ENCODE measurements around the gene PARVA.
A peak's percentile ranks its signal among the peaks of the same experiment; 100 is the strongest.

The PARVA gene

GRCh38 chr11:12531020-12531419, 153.6 kb downstream of the PARVA start:
- DNase-seq (ENCODE audit: low read depth), result no peak

- DNase-seq (ENCODE audit: low read depth), result no peak
Measured at GRCh38 chr11:12531681-12532080, 154.3 kb downstream of the PARVA start.

- DNase-seq (ENCODE audit: low read depth), result no peak
Measured at GRCh38 chr11:12532580-12532979, 155.2 kb downstream of the PARVA start.

DNA sequence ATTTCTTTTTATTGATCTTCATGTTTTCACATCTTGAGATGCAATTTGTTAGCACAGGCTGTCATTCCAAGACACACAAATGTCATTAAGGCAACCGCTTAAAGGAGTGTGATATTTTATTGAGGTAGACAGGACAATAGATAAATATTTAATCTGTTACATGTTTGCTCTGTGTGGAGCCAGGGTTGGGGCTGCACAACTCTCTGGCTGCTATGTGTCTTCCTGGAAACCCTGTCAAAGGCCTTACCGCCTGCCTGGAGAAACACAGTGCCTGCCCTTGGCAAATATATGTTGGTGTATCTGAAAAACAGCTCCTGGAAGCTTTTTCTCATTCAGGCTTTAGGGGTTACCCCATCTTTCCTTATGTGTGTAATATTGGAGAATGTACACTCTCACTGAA, 157.2 kb downstream of the PARVA start:
- no peak for DNase-seq (ENCODE audit: low read depth)

DNA sequence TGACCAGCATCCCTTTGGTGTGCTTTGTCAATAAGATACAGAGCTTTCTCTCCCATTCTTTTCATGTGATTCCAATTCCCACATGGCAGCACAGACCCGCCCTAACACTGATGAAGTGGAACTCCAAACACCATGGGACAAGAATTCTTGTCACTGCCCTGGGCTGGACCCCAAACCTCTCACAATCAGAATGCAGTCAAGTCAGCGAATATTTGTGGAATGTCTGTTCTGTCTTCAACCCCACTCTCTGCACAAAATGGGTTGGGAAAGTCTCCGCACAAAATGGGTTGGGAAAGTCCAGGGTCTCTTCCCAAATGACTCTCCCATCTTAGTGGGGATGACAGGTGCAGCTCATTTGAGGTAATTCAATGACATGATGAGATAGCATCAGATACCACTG, 157.9 kb downstream of the PARVA start:
- no peak for DNase-seq (ENCODE audit: low read depth)

- no peak for DNase-seq (ENCODE audit: low read depth)
Measured at GRCh38 chr11:12536566-12536965, 159.2 kb downstream of the PARVA start.

DNA sequence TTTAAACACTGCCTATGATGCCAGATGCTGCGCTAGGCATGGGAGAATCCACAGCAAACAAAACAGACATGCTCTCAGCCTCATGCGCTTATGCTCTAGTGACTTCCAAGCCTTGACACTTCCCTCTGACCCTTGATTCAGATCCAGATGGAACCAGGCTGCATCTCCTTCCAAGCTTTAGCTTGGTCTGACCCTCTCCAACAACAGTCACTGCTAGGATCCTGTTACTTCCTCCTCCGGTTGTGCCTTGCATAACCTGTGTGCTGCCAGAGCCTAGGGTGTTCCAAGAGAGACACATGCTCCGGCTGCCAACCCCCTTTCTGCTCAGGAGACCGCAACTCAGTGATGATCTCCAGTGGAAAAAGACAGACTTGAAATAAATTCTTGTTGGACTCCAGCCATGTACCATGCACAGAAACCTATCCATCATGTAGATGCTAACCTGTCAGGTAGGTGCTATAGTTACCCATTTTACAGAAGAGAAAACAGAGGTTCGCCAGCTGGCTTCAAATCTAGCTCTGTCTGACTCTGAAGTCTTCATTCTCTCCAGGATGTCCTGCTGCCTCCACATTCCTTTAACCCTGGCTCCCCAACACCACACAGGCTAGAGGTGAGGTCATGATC, 160.5 kb downstream of the PARVA start:
- DNase-seq (ENCODE audit: low read depth), result peak; percentile 51

DNA sequence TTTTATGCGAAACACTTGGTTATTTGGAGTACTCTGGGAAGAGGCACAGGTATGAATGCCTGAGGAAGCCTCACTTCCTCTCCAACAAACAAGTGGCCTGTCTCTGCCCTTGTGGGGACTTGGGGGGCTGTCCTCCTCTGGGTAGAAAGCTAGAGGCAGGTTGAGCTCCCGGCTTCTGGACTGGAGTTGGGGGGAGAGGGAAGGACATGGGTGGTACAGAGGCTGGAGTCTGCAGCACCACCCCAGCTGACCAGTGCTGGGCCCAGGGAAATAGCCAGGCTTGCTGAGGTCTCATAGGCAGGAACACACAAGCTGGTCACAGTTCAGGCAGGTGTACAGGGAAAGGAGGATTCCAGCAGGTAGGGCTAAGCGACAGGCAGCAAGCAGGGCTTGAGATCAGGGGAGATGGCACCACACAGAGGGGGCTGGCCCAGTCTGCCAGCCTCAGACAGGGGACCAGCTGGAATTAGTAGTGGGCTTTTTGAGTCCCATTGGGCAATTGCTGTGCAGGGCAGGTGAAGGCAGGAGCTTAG, 161.6 kb downstream of the PARVA start:
- DNase-seq (ENCODE audit: low read depth), result no peak

GRCh38 chr11:12539572-12539971, 162.2 kb downstream of the PARVA start:
- peak; percentile 90 for DNase-seq (ENCODE audit: low read depth)

GRCh38 chr11:12540075-12540680, 162.8 kb downstream of the PARVA start:
- DNase-seq (ENCODE audit: low read depth), result peak; percentile 78

DNA sequence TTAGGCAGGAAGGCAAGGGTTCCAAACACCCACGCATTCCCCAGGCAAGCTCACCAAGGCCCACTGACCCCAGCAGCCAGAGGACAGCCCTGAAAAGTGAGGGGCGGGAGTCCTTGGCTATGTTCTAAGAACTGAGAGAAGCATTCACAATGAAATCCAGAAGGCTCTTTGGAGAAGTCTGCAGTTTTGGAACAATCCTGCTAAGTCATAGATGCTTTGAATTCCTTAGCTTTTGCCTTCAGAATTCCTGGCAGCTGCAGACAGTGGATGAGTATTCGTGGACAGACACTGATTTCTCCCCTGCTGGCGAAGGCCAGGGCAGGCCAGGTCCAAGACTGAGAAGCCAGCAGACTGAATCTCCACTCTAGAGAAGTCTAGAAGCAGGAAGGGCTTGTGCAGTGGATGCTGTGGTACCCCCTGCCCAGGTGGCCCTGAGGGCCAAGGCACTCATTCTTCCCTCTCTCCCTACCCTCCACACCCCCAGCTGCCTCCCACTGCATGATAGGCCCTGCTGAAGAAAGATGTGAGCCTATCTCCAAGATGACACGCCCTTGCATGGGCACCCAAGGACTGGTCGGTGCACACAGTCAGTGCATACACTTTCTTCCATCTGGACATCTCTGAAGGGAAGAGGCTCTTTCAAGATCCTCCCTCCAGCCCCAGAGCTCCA, 163.7 kb downstream of the PARVA start:
- peak; percentile 90 for DNase-seq (ENCODE audit: low read depth)

GRCh38 chr11:12541583-12542151, 164.3 kb downstream of the PARVA start:
- no peak for DNase-seq (ENCODE audit: low read depth)

DNA sequence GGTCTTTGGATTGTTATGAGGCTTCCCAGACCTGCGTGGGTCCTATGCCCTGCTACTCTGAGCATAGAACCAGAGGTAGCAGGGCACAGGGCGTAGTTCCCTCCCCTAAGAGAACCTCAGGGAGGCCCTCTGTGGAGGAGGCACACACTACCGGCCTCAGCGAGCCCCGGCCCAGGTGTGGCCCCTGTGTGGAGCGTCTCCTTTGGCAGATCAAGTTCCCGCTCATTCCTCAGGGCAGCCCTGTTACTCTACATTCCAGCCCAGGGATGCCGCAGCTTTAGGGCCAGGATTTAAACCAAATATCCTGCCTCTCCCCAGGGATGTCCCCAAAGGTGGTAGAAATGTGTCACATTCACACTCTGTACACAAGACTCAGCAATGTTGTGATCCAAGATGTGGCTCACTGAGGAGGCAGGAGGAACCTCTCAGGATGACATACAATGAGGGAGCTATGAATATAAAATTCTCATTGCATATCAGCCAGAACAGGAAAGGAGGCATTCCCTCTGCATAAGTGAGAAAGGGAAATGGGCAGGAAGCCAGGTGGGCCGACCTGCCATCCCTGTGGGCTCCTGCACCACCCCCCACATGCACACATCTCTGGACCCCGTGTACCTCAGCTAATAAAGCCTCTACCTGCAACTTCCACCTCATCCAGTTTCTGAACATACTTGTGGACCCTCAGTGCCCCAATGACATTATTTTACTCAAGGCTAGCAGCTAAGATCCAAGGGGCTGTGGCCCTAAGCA, 165.0 kb downstream of the PARVA start:
- DNase-seq (ENCODE audit: low read depth), result no peak

- DNase-seq (ENCODE audit: low read depth), result no peak
Measured at GRCh38 chr11:12543596-12544415, 166.4 kb downstream of the PARVA start.

GRCh38 chr11:12544986-12545775, 167.8 kb downstream of the PARVA start:
- peak; percentile 46 for DNase-seq (ENCODE audit: low read depth)

GRCh38 chr11:12546122-12546521, 168.8 kb downstream of the PARVA start:
- no peak for DNase-seq (ENCODE audit: low read depth)

DNA sequence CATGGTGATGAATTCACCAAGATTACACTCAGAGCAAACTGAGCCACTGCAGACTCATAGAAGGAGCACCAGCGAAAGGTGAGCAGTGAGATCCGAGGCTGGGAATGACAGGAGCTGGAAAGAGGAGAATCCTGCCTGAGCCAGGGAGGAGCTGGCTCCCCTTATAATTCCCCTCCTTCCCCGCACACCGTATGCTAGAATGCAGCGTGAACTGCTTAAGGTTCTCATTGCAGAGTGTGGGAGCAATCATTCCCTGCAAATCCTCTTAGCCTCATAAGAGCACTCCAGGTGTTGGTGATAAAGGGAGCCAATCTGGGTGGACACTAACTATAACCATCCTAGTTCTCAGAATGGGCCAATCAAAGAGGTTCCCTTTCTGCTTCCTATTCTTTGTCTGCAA, 169.3 kb downstream of the PARVA start:
- DNase-seq (ENCODE audit: low read depth), result no peak

DNA sequence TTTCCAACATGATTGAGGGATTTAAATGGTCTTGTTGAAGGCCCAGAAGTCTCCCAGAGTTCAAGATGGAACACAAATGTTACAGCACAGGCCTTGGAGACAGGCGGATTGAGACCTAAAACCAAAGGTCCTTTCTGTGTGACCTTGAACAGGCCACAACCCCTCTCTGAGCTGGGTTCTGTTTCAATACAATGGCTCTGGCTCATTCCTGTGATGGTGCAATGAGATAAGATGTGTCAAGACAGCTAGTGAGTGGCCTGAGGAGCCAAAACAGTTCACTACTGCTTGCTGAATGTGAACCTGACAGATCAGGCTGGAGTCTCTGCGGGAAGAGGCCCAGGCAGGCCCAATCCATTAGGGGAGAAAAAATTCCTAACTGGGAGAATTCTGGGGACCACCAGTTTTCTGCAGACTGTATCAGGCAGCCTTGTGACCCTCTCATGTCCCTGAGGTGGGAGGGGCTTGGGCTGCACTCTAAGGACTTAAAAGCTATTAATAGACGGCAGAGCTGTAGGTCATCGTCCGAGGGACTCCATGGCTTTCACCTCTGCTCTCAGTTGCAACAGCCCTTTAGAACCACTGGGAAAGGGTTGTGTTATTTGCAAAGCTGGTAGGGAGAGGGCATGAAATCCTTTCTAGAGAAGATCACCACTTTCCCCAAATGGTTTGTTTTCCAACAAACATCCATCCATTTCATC, 170.7 kb downstream of the PARVA start:
- peak; percentile 65 for DNase-seq (ENCODE audit: low read depth)

DNA sequence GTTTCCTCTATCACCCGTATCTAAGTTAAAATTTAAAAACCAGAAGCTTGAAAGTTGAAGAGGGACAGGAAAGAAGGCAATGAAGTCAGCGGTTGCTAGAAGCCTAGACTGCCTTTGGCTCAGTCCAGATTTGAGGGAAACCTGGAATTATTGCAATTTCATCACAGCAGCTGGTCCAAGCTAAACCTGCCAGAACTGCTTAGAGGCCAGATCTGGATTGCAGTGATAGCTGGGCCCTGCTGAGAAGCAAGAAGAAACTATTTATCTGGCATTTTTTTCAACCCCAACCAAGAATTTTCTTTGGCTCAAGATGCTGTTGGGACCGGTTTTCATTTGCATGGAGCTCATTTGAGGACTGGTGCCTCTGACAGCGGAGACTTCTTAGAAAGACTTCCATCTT, 175.3 kb downstream of the PARVA start:
- DNase-seq (ENCODE audit: low read depth), result peak; percentile 87

DNA sequence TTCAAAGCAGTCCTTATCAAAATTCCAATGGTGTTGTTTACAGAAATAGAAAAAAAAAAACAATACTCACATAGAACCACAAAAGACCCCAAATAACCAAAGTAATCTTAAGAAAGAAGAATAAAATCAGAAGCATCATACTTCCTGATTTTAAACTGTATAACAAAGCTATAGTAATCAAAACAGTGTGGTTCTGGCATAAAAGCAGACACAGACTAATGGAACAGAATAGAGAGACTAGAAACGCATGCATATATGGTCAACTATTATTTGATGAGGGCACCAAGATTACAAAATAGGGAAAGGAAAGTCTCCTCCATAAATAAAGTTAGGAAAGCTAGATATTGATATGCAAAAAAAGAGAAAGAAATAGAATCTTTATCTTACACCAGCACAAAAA, 176.8 kb downstream of the PARVA start:
- no peak for DNase-seq (ENCODE audit: low read depth)
